GM12872 (cell line): Measurements from ENCODE around the gene THPO.

Source experiments
- TF ChIP-seq, protein P1 (sequence below): IDR thresholded peaks from 3 replicates; pipeline ENCODE4 v1.5.1; 2011; ENCODE audit warnings: low read depth, mild to moderate bottlenecking, low read length, moderate library complexity; ENCODE audit not compliant: insufficient read depth

The THPO gene

DNA sequence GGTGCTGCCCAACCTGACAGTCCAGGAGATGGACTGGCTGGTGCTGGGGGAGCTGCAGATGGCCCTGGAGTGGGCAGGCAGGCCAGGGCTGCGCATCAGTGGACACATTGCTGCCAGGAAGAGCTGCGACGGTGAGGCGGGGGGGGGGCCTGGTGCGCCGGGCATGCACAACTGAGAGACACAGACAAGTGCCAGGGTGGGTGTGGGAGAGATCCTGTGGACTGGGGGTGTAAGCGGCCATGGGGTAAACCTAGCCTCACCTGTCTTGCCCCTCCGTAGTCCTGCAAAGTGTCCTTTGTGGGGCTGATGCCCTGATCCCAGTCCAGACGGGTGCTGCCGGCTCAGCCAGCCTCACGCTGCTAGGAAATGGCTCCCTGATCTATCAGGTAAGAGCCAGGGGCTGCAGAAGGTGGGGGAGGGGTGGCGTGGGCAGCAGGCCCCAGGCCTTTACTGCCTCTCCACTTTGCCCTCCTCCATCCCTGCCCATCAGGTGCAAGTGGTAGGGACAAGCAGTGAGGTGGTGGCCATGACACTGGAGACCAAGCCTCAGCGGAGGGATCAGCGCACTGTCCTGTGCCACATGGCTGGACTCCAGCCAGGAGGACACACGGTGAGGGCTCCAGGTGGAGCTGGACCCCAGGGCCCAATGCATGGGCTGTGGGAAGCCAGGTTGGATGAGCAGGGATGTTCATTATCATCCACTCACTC lies 5.2 kb upstream of the THPO start:
- TF ChIP-seq, protein P1, sequence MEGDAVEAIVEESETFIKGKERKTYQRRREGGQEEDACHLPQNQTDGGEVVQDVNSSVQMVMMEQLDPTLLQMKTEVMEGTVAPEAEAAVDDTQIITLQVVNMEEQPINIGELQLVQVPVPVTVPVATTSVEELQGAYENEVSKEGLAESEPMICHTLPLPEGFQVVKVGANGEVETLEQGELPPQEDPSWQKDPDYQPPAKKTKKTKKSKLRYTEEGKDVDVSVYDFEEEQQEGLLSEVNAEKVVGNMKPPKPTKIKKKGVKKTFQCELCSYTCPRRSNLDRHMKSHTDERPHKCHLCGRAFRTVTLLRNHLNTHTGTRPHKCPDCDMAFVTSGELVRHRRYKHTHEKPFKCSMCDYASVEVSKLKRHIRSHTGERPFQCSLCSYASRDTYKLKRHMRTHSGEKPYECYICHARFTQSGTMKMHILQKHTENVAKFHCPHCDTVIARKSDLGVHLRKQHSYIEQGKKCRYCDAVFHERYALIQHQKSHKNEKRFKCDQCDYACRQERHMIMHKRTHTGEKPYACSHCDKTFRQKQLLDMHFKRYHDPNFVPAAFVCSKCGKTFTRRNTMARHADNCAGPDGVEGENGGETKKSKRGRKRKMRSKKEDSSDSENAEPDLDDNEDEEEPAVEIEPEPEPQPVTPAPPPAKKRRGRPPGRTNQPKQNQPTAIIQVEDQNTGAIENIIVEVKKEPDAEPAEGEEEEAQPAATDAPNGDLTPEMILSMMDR: no peak

DNA sequence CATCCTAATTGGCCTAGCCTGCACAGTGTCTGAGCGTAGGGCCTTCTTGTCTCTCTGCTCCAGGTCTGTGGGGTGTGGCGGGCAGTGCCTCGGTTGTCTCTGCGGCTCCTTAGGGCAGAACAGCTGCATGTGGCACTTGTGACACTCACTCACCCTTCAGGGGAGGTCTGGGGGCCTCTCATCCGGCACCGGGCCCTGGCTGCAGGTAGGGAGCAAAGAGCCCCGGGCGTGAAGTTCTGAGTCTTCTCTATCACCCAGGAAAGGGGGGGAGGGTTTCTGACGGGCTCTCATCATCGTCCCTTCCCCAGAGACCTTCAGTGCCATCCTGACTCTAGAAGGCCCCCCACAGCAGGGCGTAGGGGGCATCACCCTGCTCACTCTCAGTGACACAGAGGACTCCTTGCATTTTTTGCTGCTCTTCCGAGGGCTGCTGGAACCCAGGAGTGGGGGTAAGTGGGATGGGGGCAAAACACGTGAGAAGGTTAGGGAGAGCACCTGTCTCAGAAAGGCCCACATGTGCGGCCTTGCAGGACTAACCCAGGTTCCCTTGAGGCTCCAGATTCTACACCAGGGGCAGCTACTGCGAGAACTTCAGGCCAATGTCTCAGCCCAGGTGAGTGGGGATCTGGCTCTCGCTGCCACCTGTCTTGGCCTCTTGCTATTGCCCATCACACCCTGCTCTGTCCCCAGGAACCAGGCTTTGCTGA lies 4.5 kb upstream of the THPO start:
- TF ChIP-seq, protein P1: no peak

DNA sequence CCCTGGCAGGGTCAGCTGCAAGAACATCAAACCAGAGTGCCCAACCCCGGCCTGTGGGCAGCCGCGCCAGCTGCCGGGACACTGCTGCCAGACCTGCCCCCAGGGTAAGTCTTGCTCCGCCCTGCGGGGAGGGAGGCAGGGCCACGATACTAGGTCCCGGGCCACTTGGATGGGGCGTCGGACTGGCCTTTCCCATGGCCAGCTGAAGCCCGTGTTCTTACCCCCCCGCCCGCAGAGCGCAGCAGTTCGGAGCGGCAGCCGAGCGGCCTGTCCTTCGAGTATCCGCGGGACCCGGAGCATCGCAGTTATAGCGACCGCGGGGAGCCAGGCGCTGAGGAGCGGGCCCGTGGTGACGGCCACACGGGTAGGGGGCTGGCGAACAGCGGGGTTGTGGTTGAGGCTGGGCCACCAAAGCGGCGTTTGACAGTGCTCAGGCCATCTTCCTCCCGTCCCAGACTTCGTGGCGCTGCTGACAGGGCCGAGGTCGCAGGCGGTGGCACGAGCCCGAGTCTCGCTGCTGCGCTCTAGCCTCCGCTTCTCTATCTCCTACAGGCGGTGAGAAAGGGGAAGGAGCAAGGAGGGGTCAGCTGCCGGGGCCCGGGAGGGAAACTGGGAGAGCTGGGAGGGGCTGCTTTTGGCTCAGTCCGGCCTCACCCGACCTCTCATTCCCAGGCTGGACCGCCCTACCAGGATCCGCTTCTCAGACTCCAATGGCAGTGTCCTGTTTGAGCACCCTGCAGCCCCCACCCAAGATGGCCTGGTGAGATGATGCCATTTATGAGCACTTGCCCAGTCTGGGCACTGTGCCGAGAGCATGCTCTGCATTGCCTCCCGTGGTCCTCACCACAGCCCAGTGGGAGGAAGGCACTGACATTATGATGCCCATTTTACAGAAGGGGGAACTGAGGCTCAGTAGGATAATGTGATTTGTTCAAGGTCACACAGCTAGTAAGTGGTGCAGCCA lies 3.5 kb upstream of the THPO start:
- TF ChIP-seq, protein P1: no peak

DNA sequence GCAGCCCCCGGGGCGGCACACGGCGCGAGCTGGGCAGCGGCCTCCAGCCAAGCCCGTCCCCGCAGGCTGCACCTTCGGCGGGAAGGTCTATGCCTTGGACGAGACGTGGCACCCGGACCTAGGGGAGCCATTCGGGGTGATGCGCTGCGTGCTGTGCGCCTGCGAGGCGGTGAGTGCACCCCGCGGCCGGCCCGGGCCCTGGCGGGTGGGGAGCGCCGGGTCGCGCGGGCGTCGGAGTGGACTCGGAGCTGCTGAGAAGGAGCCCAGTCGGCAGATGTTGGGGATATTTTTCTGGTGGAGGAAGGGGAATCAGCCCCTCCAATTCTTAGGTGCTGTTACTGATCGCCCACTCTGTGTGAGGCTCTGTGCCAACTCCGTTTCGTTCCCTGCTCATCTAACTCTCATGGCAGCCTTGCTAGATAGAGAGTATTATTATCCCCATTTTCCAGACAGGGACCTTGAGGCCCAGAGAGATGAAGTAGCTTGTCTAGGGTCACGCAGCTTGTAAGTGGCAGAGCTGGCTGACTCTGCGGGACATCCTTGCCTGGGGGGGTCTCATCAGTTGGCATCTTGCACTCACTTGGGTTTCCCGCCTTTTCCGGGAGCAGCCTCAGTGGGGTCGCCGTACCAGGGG lies 2.7 kb upstream of the THPO start:
- TF ChIP-seq, protein P1: no peak

DNA sequence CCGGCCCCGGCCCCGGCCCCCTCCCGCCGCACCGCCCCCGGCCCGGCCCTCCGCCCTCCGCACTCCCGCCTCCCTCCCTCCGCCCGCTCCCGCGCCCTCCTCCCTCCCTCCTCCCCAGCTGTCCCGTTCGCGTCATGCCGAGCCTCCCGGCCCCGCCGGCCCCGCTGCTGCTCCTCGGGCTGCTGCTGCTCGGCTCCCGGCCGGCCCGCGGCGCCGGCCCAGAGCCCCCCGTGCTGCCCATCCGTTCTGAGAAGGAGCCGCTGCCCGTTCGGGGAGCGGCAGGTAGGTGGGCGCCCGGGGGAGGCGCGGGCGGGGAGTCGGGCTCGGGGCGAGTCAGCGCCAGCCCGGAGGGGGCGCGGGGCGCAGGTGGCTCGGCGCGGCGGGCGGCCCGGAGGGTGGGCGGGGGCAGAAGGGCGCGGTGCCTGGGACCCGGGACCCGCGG lies 2.2 kb upstream of the THPO start:
- TF ChIP-seq, protein P1: no peak

DNA sequence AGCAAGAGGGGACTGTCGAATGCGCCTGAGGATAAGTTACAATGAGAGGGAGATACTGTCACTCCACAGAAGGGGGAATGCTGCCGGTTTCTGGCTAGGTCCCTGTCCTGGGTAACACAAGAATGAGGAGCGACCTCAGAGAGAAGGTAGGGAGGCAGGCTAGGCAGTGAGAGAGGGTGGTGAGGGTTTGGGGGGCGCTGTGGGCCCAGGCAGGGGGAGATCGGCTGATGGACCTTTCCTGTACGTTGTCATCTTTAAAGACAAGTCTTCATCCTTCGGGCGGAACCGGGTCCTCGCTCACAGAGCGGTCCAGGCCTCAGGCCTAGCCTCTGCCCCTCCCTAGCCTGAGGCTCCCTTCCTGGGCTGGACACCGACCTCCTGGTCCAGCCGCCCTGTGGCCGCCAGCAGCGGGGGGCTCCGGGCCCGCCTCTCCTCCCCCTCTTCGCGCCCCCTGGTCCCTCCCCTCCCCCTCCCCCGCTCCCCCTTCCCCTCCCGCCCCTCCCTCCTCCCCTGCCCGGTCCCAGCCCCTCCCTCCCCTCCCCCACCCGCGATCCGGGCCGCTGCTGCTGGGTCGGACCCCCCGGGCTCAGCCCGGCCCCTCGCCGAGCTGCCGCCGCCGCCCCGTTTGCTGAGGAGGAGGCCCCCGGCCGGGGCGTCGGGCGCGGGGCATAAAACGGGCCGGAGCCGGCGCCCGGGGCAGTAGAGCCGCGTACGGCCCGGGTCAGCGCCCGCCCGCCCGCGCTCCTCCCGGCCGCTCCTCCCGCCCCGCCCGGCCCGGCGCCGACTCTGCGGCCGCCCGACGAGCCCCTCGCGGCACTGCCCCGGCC lies 1.6 kb upstream of the THPO start, which contains the start of gene CHRD:
TSS of gene CHRD (plus strand) at position 697 of the 827 bp plus-strand sequence. CDS start 265 bp downstream, outside the sequence.
- TF ChIP-seq, protein P1: no peak
